ENCODE data around the gene LMCD1. TPM values are rescaled to one million over a fixed set of nuclear protein-coding genes. Genes with fewer than 3 reads are reported as not detected.

LMCD1 gene
- total and polyA plus RNA-seq, 2 of the 8 experiments (the other 6 are each of a cell fraction or from before 2014, with no cell fraction given): 12.3 to 26.5 TPM

- Histone ChIP-seq H3K23me2 (ENCODE audit: low read depth, low read length) (no peaks in the 10 kb centered on the region), H3K4ac (replicated peaks; ENCODE audit: insufficient read length, low read depth, low read length) (no peak overlapping the region), H3K79me2 (ENCODE audit: control insufficient read depth in 1 of 2, insufficient read depth in 2 of 2, low read length in 2 of 2) (no peaks in the 10 kb centered on the region), H3K18ac (ENCODE audit: extremely low read depth, low read length) (no peak overlapping the region), H3K4me3 (ENCODE audit: extremely low read depth in 1 of 4, insufficient read depth in 2 of 4, low read depth in 3 of 4, low read length in 4 of 4) (no peak overlapping the region), H3K56ac (replicated peaks; ENCODE audit: insufficient read length, low read depth, low read length) (no peak overlapping the region), H2AFZ (ENCODE audit: low read length) (no peak overlapping the region), H2AK5ac (ENCODE audit: low read depth, low read length) (no peak overlapping the region), H3K9ac (replicated peaks in 1 of 4; ENCODE audit: extremely low read depth in 1 of 4, low read depth in 3 of 4, low read length in 3 of 4) (no peak overlapping the region), H3K4me2 (ENCODE audit: insufficient read depth in 1 of 2, low read depth in 2 of 2, low read length in 2 of 2) (no peak overlapping the region), H3K27ac (ENCODE audit: low read depth, low read length) (no peak overlapping the region), H3K36me3 (ENCODE audit: control insufficient read depth in 2 of 4, insufficient read depth in 4 of 4, low read length in 3 of 4) (no peaks in the 10 kb centered on the region), H2BK15ac (ENCODE audit: low read length) (no peak overlapping the region), H3K14ac (ENCODE audit: insufficient read length) (no peak overlapping the region), H4K91ac (replicated peaks; ENCODE audit: insufficient read length, low read length) (no peak overlapping the region), H3K23ac (ENCODE audit: insufficient read length) (no peak overlapping the region), H2BK5ac (ENCODE audit: low read depth, low read length) (no peak overlapping the region), H4K8ac (ENCODE audit: extremely low read depth, insufficient read depth, low read length) (no peak overlapping the region; the same call in 1 of the 2 replicates), H3K4me1 (replicated peaks in 1 of 4; ENCODE audit: control insufficient read depth in 3 of 4, insufficient read depth in 4 of 4, low read length in 3 of 4) (peaks cover 0 to 2% (median 1%) of the 10 kb centered on the region in 4 experiments; a peak in 2 of 7 replicates), H2BK20ac (ENCODE audit: low read length) (no peak overlapping the region; the same call in 1 of the 2 replicates), H3K9me3 (ENCODE audit: insufficient read depth in 2 of 2, low read depth in 1 of 2, low read length in 1 of 2) (0 out of 4 replicates have a peak, but pooled peaks cover 0 to 3% of the 10 kb centered on the region in 2 experiments), H2BK120ac (replicated peaks; ENCODE audit: low read depth, low read length) (no peak overlapping the region), H4K5ac (ENCODE audit: insufficient read length, low read depth, low read length) (no peak overlapping the region), H3K27me3 (replicated peaks in 1 of 4; ENCODE audit: control insufficient read depth in 3 of 4, extremely low read depth in 1 of 4, insufficient read depth in 3 of 4, low read length in 3 of 4) (no peaks in the 10 kb centered on the region; a peak in 1 of 7 replicates), H4K20me1 (replicated peaks in 1 of 2; ENCODE audit: control insufficient read depth in 1 of 2, insufficient read depth in 2 of 2, low read length in 2 of 2) (no peaks in the 10 kb centered on the region), H3K79me1 (ENCODE audit: low read depth, low read length) (no peaks in the 10 kb centered on the region), H2BK12ac (ENCODE audit: low read depth, low read length) (peak overlapping the region; percentile 17; the same call in 1 of the 2 replicates)
- WGBS, 2 experiments (ENCODE audit: extremely low coverage in 1 of 2, insufficient coverage in 1 of 2, insufficient read length in 1 of 2, insufficient replicate concordance in 2 of 2, low coverage in 1 of 2, low lambda C conversion rate in 2 of 2, missing lambda C conversion rate in 1 of 2): 83% methylated on average over 16 of the region's 16 CpGs; no CpG with 5 or more reads in 1 of the 2 experiments
- FAIRE-seq (no peak), DNase-seq (ENCODE audit: low read depth in 1 of 2, low spot score in 2 of 2) (peak in 1 of 2 experiments; percentile 29)
- CTCF ChIA-PET (ENCODE audit: partially characterized antibody): interaction anchor here (0.6 to 4.2 kb wide), 15 partner anchors 11 to 1812 kb away, joined by 3 to 24 read pairs (median 3); no protein-coding TSS in a partner anchor
- POLR2A ChIA-PET (ENCODE audit: partially characterized antibody): no interaction called here
- TF ChIP-seq YY1 (IDR thresholded peaks at IDR 0.05; ENCODE audit: low read depth, low read length) (no peak), SAP30 (IDR thresholded peaks at IDR 0.05; ENCODE audit: insufficient read depth, insufficient replicate concordance, low read length) (no peak), CTBP2 (IDR thresholded peaks at IDR 0.05; ENCODE audit: borderline replicate concordance, insufficient read depth, insufficient read length, low read length) (no peak)
Measured at GRCh38 chr3:8608041-8608790, 106.6 kb downstream of the LMCD1 start.

Data from H1 (cell line).